DND-41 (cell line): ENCODE data around the gene GRIK3.

Experiments
- CTCF ChIP-seq: IDR thresholded peaks from 2 replicates; pipeline ENCODE4 v1.5.1; 2012; ENCODE audit warnings: borderline replicate concordance, low read length, moderate library complexity, mild to moderate bottlenecking; ENCODE audit not compliant: poor library complexity, severe bottlenecking; ENCODE audit errors: extremely low read depth
- EZH2 ChIP-seq: IDR thresholded peaks from 3 replicates; pipeline ENCODE4 v1.6.1; 2012; ENCODE audit warnings: borderline replicate concordance, low read depth, mild to moderate bottlenecking, moderate library complexity, low read length, inconsistent platforms; ENCODE audit not compliant: severe bottlenecking

- TF ChIP-seq CTCF (no peak), EZH2 (no peak)
Observed at GRCh38 chr1:36859926-36860325, 174.4 kb downstream of the GRIK3 start.
